Endodermal cell (in vitro differentiated cells): ENCODE results near the gene HAPSTR1. TPM values are rescaled to one million over a fixed set of nuclear protein-coding genes. Genes with fewer than 3 reads are reported as not detected.

Experiments used
- DNase-seq: peaks from one replicate; pipeline ENCODE4 v3.0.0-alpha.2; 2017
- H3K27ac ChIP-seq: 2 replicates; pipeline ENCODE4 v1.5.1; 2013; ENCODE audit warnings: mild to moderate bottlenecking, low read depth, low read length, moderate library complexity
- H3K27me3 ChIP-seq: 2 replicates; pipeline ENCODE4 v1.6.1; 2013; ENCODE audit warnings: mild to moderate bottlenecking, low read length, moderate library complexity; ENCODE audit not compliant: insufficient read depth, control insufficient read depth, poor library complexity, severe bottlenecking
- H3K36me3 ChIP-seq: 2 replicates; pipeline ENCODE4 v1.7.0; 2013; ENCODE audit warnings: mild to moderate bottlenecking, low read length, moderate library complexity; ENCODE audit not compliant: control insufficient read depth, insufficient read depth
- H3K4me1 ChIP-seq: one replicate; pipeline ENCODE4 v1.7.0; 2013; ENCODE audit warnings: low read length; ENCODE audit not compliant: control insufficient read depth, insufficient read depth
- H3K4me3 ChIP-seq: 2 replicates; pipeline ENCODE4 v1.5.1; 2013; ENCODE audit warnings: mild to moderate bottlenecking, low read length, moderate library complexity
- H3K9ac ChIP-seq: 2 replicates; pipeline ENCODE4 v1.6.1; 2013; ENCODE audit warnings: mild to moderate bottlenecking, low read length, moderate library complexity; ENCODE audit not compliant: poor library complexity, severe bottlenecking; ENCODE audit errors: extremely low read depth
- H3K9me3 ChIP-seq: 2 replicates; pipeline ENCODE4 v1.6.1; 2013; ENCODE audit warnings: mild to moderate bottlenecking, low read length, moderate library complexity; ENCODE audit not compliant: control insufficient read depth
- H3K27ac Mint-ChIP-seq: 2 replicates; pipeline ENCODE4 v1.8.0; 2020; ENCODE audit warnings: mixed read lengths
- H3K27me3 Mint-ChIP-seq: 2 replicates; pipeline ENCODE4 v1.8.0; 2021; ENCODE audit warnings: mild to moderate bottlenecking, mixed read lengths; ENCODE audit not compliant: insufficient read depth
- H3K36me3 Mint-ChIP-seq: 2 replicates; pipeline ENCODE4 v1.8.0; 2020; ENCODE audit warnings: low read depth, mixed read lengths
- H3K4me1 Mint-ChIP-seq: 2 replicates; pipeline ENCODE4 v1.8.0; 2020; ENCODE audit warnings: mixed read lengths
- H3K4me3 Mint-ChIP-seq: 2 replicates; pipeline ENCODE4 v1.8.0; 2020; ENCODE audit warnings: mild to moderate bottlenecking, moderate library complexity, mixed read lengths
- H3K9me3 Mint-ChIP-seq: 2 replicates; pipeline ENCODE4 v1.8.0; 2020; ENCODE audit warnings: mild to moderate bottlenecking, mixed read lengths
- CTCF ChIP-seq: fragments of 200-600 bp; sonication (generic); conservative IDR thresholded peaks from 2 replicates; pipeline ENCODE4 v1.5.0; 2021; ENCODE audit warnings: antibody characterized with exemption, mild to moderate bottlenecking
- WGBS, 2 experiments: methylation state at CpG; one replicate each; pipeline versions ENCODE4 v1.1.5 to v1.1.7; 2013; ENCODE audit warnings: missing lambda C conversion rate in 2 of 2, mixed read lengths in 1 of 2; ENCODE audit not compliant: insufficient coverage in 1 of 2, insufficient read length in 1 of 2; 5-methylcytosine and 5-hydroxymethylcytosine counted together
- total RNA-seq, 2 donors: library from RNA; stranded (reverse); fragmentation: NEBNext Ultra II Directional in 1 of 2; extraction: Animal tissue kit (Norgen Biotek cat#: 25700) in 1 of 2; gene quantifications; 2 replicates in 1 of 2; 3 replicates in 1 of 2; pipeline ENCODE4 v1.2.1, GENCODE V29; 2021

Gene HAPSTR1
- total RNA-seq, 2 donors from 2014 or later = 60.9 to 68.5 TPM

GRCh38 chr16:9090101-9090959 lies 1.1 kb upstream of the HAPSTR1 start:
- Histone ChIP-seq H3K4me1 (no peaks in the 10 kb centered on the region), H3K4me3 (peak overlapping the region; percentile 86), H3K9ac (peak overlapping the region; percentile 70), H3K9me3 (no peaks in the 10 kb centered on the region), H3K27ac (peak overlapping the region; percentile 68), H3K27me3 (no peaks in the 10 kb centered on the region), H3K36me3 (peaks cover 23% of the 10 kb centered on the region)
- Mint-ChIP-seq H3K9me3 (no peaks in the 10 kb centered on the region), H3K36me3 (peaks cover 22% of the 10 kb centered on the region), H3K27ac (peak overlapping the region; percentile 97), H3K27me3 (peaks cover 2% of the 10 kb centered on the region), H3K4me1 (peaks cover 20% of the 10 kb centered on the region), H3K4me3 (peak overlapping the region; percentile 91)
- DNase-seq = peak; percentile 85
- no peak for TF ChIP-seq CTCF
- 3 to 4% methylated on average over 30 to 85 of the region's 85 CpGs for WGBS, 2 experiments

GRCh38 chr16:9091867-9092281 lies 430 bp downstream of the HAPSTR1 start:
- Histone ChIP-seq H3K9me3 (no peaks in the 10 kb centered on the region), H3K27ac (peak overlapping the region; percentile 90), H3K27me3 (no peaks in the 10 kb centered on the region), H3K4me1 (no peaks in the 10 kb centered on the region), H3K4me3 (peak overlapping the region; percentile 88), H3K36me3 (peaks cover 36% of the 10 kb centered on the region), H3K9ac (peak overlapping the region; percentile 95)
- Mint-ChIP-seq H3K27ac (no peak overlapping the region), H3K4me1 (peaks cover 30% of the 10 kb centered on the region), H3K4me3 (peak overlapping the region; percentile 91), H3K9me3 (no peaks in the 10 kb centered on the region), H3K36me3 (peaks cover 33% of the 10 kb centered on the region), H3K27me3 (peaks cover 2% of the 10 kb centered on the region)
- peak; percentile 63 for DNase-seq
- WGBS, 2 experiments = 0 to 1% methylated on average over 15 to 51 of the region's 51 CpGs
- TF ChIP-seq CTCF = no peak

GRCh38 chr16:9092282-9092977 lies 986 bp downstream of the HAPSTR1 start:
- peak overlapping the region; percentile 90 for H3K27ac ChIP-seq
- H3K27ac Mint-ChIP-seq = peak overlapping the region; percentile 96

More at GRCh38 chr16:9092282-9092977, 986 bp downstream of the HAPSTR1 start:
- Histone ChIP-seq H3K36me3 (peaks cover 40% of the 10 kb centered on the region), H3K4me3 (peak overlapping the region; percentile 88), H3K27me3 (no peaks in the 10 kb centered on the region), H3K9ac (peak overlapping the region; percentile 95), H3K4me1 (peaks cover 2% of the 10 kb centered on the region), H3K9me3 (no peaks in the 10 kb centered on the region)
- DNase-seq = peak; percentile 71
- Mint-ChIP-seq H3K4me3 (peak overlapping the region; percentile 91), H3K9me3 (no peaks in the 10 kb centered on the region), H3K4me1 (peaks cover 33% of the 10 kb centered on the region), H3K27me3 (peaks cover 2% of the 10 kb centered on the region), H3K36me3 (peaks cover 33% of the 10 kb centered on the region)
- 0% methylated on average over 19 to 61 of the region's 64 CpGs for WGBS, 2 experiments
- peak; percentile 29 for TF ChIP-seq CTCF
